Inflammatory macrophage treated with lipopolysaccharide for 4 hours (primary cell): Measurements from ENCODE around the gene EYA4.

Source experiments
- DNase-seq: peaks from one replicate; pipeline ENCODE4 v3.0.0-alpha.2; 2020

EYA4 gene

DNA sequence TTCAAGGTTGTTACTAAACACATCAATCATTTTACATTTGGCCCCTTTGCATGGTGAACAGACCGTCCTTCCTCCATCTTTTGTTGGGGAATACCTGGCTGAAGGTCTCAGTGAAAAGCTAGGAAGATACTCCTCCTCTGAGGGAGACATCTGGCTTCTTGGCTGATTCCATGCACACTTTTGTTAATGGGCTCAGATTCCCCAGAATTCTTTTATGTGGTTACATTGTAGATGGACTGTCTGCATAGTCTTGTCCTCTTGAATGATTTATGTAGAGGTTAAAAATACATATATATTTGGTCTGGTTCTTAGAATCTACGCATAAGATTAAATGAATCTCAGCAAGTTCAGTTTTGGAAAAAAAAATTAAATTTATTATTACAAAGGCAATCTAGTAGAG is 167.0 kb downstream of the EYA4 start:
- DNase-seq = no peak

DNA sequence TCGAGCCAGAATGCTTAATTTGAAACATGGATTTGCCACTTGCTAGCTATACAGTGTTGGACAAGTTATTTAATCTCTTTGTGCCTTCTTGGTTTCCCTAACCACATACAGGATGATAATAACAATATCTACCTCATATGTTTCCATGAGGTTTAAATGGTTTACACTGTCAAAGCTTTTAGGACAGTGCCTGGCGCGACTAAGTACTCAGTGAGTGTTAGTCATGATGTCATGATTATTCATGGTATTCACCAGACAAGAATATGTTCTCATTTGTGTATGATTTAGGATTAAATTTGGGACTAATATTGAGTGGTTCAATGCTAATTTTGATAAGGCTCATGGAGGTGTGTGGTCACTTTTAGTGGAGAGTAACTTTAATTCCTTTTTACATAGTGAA is 167.4 kb downstream of the EYA4 start:
- no peak for DNase-seq

DNA sequence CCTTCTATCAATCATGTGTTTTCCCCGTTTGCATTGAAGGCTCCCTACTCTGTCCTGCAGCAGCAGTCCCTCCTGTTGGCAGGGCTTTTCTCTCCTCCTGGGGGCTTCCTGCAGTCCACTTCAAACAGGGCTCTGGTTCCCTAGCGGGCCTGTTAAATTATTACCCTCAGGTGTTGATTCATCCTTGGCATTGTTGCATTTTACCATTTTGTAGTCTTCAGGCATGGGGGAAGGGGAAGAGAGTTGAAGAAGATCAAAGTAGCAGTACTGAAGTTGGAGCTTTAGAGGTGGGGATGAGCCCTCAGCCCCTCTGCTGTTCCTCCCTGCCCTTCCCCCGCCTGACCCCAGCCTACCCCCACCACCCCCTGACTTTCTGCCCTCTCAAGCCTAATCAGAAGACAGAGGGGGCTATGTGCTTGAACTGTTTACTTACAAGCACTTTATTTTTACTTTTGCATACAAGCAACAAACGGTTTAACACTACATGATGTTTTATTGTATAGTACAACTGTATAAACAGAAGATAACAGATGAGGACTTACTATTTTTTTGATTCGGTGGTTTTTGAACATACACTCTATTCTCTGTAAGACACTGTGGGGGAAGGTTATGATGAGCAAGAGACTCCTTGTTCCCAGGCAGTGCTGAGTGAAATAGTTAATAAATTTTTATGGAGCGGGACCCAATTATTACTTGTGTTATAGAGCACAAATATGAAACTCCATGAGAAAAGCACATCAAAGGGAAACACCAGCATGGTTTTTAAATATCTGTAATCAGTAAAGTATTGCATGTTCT is 169.7 kb downstream of the EYA4 start:
- no peak for DNase-seq

DNA sequence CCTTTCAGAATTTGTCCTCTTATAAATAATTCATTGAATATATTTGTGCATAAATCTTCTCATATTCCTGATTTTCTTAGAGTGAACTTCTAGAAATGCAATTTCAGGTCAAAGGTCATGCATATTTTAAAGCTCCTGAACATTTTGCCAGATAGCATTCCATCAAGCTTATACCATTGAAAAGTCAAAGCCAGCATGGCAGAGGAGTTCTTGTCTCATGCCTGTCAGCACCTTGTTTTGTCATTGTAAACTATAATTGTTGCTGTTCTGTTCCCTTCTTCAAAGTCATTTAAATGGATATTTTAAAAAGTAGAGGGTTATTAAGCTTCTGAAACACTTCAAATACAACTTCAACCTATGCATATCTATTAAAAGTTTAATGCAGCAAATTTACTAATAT is 170.6 kb downstream of the EYA4 start:
- no peak for DNase-seq

DNA sequence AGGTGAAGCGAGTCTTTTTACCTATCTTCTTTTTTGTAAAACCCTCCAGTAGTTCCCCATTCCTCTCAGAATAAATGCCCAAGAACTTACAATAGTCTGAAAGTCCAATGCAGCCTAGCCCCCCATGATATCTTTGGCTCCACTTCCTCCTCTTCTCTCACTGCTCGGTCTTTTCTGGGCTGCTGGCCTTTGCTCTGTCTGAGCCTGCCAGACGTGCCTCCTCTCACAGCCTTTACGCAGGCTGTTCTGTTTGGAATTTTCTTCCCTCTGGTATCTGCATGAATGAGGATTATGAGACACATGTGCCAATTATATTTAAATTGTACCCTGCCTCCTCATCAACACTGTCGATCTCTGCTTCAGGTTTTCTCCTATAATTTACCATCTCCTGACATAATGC is 174.1 kb downstream of the EYA4 start:
- no peak for DNase-seq

- no peak for DNase-seq
Measured at GRCh38 chr6:133418108-133418507, 177.0 kb downstream of the EYA4 start.

DNA sequence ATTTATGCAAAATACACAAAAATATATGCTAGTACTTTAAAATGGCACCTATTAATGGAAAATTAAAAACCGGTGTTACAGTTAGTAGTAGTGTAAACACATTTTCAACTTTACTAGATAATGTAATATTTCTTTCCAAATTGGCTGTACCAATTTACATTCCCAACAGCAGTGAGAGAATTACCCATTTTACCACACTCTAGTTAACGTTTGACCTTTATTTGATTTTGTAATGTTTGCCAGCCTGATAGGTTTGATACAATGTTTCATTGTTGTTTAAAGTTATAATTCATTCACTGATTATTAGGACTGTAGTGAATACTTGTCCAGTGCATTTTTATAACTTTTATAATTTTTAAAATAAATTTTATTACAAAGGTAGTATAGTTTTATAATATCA is 182.1 kb downstream of the EYA4 start:
- no peak for DNase-seq

DNA sequence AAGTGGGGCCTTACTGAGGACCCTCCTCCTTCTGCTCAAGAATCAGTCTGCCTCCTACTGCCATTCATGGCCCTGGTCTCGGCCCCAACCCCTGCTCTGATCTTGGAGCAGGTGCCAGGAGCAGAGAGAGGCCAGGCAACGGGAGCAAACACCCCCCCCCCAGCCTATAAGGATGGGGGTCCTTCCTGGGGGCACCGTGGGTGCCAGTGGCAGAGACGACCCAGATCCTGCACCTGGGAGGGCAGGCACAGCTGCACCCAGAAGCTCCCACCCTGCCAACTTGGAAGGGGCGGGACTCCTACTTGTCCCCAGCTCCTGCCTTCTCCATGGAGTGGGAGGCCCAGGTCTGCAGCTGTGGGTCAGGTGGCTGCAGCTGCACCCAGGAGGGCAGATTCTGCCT is 183.2 kb downstream of the EYA4 start:
- no peak for DNase-seq

GRCh38 chr6:133426038-133426437 is 184.9 kb downstream of the EYA4 start:
- DNase-seq = no peak

- DNase-seq = no peak
Measured at GRCh38 chr6:133428295-133428694, 187.1 kb downstream of the EYA4 start.

DNA sequence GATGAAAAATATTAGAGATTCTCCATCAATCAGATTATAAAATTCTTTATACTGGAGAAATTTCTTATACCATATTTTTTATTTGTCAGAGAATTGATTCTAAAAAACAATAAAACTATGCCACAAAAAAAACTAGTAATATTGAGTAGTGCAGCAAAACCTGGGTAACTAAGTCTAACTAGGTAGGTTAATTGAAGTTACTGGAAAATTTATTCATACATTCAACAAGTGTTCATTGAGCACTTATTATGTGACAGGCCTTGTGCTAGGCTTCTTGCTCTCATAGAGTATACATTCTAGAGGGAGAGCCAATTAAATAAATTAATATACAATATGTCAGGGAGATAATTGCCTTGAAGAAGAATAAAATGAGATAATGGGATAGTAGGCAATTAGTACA is 189.4 kb downstream of the EYA4 start:
- DNase-seq = no peak

DNA sequence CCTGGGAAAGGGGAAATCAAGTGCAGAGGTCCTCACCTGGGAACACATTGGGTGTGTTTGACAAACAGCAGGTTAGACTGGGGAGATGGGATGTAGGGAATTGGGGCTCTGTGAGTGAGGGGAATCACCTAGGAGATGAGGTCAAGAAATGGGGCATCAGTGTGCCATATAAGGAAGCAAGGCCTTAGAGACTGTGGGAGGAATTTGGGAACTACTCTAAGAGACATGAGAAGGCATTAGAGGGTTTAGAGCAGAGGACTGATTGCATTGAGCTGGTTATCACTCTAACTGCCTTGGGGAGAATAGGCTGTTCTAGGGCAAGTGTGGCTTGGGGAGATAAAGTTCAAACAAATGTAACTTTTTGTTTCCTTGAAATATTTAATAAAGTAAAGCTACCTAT is 189.9 kb downstream of the EYA4 start:
- DNase-seq = no peak

DNA sequence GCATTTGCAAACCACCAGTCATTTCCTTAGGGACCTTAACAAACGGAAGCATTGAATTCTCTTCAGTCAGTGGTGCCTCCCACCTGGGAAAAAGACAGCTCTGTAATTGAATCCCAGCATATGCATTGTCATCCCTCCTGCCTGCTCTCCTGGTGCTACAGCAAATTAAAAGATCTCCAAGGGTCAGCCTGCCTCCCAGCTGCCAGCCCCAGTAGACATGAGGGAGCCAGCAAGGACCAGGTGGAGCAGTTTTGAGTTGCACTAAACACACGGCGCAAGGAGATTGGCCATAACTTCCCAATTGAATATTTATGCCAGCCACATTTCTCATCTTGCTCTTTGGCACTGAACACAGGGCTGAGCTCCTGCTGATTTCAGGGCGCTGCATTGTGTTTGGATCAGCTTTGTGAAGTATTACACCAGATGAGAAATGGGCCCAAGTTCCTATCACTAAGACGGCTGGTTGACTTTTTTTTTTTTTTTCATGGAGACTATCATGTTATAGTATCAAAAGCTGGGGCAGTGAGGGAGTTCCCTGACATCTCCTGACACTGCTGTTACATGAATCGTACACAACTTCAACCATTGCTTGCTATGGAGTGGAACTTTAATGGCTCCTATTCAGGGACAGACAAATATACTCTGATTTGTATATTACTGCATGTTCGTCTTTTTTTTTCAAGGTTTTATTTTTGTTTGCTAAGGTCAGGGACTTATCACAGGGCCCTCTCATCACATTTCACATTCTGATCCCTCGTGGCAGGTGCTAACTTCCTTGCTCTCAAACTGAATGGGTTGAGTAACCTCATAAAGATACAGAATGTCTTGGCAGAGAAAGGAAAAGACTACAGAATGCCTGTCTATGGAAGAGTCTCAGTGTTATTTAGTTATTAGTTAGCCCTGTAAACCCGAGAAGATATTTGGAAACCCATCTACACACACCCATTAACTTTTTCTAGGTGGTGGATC is 191.1 kb downstream of the EYA4 start:
- DNase-seq = no peak

GRCh38 chr6:133435065-133435728 is 194.0 kb downstream of the EYA4 start:
- DNase-seq = no peak

DNA sequence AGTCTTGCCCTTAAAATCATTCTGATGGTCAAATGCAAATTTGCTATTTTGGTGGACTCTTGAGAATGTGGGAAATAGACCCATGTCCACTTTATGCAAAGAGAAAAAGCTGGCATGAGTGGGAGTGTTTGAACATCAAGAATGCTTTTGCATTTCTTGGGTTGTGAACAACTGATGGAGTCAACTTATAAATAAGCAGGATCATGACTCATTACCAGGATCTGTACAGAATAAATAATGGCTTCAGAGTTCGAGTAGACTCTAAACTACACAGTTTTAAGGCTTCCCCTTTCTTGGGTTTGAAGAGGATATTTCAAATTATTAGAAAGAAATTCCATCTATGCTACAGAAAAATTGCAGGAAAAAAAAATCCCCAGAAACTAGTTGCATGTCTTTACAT is 195.5 kb downstream of the EYA4 start:
- no peak for DNase-seq

GRCh38 chr6:133441491-133441890 is 200.3 kb downstream of the EYA4 start:
- no peak for DNase-seq

GRCh38 chr6:133446789-133447188 is 205.6 kb downstream of the EYA4 start:
- DNase-seq = no peak

DNA sequence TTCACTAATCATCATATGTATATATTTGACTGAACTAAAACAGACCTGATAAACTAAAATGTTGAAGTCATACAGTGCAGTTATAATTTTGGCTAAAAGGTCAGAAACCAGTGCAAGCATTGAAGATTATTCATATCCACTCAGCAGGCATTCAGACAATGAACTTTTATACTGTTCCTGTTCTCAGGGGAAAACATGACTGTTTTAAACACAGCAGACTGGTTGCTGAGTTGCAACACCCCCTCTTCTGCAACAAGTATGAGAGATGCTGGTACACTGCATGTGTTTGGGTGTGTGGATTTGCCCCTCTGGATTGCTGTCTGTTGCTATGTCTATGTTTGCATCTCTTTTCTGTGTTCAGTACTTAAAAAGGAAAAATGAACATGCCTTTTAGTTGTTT is 206.8 kb downstream of the EYA4 start:
- no peak for DNase-seq

DNA sequence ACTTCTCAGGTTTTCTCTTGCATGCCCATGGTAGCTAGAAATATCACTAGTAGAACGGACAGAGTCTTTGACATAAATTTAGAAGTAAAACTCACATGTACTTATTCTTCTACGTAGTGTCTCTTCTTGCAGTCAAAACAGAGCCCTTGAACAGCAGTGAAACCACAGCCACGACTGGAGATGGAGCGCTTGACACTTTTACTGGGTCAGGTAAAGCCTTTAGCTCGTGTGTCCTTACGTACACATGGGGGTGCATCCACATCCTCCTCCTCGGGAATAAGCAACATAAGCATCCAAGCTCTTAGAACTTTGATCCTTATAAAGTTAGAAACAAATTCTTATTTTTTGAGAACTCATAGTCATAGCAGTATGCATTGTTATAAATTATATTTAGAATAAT is 215.3 kb downstream of the EYA4 start:
- no peak for DNase-seq

GRCh38 chr6:133456944-133457343 is 215.8 kb downstream of the EYA4 start:
- DNase-seq = no peak

DNA sequence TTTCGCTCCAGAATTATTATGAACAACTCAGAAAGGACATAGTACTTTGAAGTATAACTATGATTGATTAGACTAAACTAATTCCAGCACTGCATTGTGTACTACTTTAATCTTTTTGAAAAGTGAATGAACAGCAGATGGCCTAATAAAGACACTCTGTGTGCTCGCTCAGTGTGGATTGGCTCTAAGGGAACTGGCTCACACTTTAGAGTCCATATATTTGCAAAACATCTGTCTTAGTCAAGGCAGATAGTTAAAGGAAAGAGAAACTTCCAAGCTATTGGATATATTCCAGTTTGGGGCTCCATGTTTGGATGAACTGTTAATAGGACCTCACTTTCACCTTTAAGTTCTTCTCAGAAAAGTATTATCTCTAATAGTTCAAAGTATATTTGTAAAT is 218.9 kb downstream of the EYA4 start:
- DNase-seq = no peak

DNA sequence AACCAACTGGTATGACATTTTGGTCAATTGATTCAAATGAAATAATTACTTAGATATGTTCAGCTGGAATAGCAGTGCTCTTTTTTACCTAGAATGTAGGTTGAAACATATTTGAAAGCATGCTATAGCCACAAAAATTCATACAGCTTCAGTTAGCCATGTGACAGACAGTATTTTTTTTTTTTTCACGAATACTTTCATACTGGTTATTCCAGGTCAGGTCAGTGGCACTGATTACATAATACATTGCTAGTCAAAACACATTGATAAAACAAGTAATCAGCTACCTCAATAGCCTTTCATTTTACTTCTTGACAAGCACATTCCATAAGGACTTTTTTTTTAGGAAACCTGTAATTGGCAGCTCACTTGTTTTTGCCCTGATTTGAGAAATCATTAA is 222.6 kb downstream of the EYA4 start:
- DNase-seq = no peak

DNA sequence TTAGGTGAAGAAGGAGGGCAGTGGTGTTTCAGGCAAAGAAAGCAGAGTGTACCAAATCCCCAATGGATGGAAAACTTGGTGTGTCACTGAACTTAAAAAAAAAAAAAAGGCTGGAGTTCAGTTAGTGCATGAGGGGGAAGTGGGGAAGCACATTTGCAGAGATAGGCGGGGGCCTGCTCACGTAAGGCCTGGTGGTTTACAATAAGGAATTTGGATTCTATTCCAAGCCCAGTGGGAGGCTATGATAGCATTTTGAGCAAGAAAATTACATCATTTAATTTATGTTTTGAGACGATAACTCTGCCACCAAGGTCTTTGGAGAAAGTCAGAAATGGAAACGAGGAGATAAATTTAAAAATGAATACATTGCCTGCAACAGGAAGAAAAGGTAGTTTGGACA is 225.5 kb downstream of the EYA4 start:
- DNase-seq = no peak
